HG03196 (cell line): ENCODE data around the gene CS.
"Not testable (repeated sequence)": the region's sequence is repeated elsewhere in the genome, so short reads cannot be mapped to it uniquely, and the experiment has no call there.

Source experiments
- ATAC-seq: cut with Tn5 transposase; IDR thresholded peaks from one replicate; pipeline ENCODE4 v1.9.1; 2021; ENCODE audit not compliant: unreplicated experiment

CS gene

DNA sequence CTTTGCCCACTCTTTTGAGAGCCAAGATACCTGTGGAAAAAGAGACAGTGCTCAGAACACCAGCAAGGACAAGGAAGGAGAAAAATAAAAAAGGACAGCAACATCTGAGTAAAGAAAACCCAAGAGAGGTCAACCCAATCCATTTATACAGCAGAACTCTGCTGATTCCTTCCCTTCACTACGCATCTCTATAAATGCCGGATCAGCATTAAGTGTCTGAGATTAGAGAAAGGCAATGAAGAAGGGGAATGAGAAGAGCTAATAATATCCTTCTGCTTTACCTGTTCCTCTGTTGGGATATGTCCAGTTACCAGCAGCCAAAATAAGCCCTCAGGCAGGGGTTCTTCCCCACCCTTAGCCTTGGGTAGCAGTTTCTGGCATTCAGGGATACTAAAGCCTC, 17.6 kb downstream of the CS start:
- ATAC-seq: no peak

DNA sequence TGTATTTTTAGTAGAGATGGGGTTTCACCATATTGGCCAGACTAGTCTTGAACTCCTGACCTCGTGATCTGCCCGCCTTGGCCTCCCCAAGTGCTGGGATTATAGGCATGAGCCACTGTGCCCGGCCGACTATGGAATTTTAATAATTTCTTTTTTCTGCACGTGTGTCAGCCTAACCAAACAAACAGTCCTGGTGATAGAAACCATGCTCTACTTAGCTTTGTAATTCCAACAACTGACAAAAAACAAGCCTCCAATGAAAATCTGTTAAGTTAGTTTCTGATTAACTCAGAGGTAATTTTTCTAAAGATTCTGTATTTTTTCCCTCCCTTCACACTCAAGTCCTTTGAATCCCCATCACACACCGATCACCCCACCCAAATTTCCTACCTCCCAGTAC, 18.1 kb downstream of the CS start:
- no peak for ATAC-seq

DNA sequence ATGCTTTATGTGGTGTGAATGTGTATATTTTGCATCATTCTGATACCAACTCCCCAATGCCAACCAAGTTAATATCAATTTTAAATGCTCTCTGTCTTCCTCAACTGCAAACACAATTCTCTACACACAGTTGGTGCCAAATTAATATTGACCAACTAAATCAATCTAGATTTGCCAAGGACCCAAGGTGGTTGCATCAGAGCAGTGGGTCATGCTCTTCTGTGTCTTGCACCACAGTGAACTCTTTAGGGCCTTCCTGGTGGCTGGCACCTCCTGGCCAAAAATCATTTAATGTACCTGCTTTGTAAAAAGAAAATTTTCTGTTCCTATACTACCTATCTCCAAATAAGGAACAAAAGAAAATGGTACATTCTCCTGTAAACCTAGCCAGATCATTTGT, 19.3 kb downstream of the CS start:
- ATAC-seq: no peak

DNA sequence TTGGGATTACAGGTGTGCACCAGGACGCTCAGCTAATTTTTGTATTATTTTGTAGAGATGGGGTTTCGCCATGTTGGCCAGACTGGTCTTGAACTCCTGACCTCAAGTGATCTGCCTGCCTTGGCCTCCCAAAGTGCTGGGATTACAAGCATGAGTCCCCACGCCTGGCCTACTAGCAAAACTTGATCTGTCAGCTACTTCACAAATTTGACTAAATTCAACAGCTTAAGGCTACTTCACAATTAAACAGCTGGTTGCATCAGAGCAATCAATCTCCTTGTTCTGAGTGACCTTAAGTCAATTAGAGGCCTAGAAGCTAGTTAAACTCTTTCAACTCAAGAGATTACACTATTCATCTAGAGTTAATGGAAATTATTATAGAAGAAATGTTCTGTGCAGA, 21.2 kb downstream of the CS start:
- ATAC-seq: no peak

DNA sequence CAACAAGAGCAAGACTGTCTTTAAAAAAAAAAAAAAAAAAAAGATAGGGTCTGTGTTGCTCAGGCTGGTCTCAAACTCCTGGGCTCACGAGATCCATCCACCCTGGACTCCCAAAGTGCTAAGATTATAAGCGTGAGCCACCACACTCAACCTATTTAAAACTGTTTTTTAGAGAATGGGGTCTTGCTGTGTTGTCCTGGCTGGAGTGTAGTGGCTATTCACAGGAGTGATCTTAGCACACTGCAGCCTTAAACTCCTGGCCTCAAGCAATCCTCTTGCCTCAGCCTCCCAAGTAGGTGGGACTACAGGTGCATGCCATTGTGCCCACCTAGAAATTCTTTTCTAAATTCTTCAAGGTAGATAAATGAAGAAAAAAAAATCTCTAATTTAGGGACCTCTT, 25.8 kb downstream of the CS start:
- no peak for ATAC-seq

DNA sequence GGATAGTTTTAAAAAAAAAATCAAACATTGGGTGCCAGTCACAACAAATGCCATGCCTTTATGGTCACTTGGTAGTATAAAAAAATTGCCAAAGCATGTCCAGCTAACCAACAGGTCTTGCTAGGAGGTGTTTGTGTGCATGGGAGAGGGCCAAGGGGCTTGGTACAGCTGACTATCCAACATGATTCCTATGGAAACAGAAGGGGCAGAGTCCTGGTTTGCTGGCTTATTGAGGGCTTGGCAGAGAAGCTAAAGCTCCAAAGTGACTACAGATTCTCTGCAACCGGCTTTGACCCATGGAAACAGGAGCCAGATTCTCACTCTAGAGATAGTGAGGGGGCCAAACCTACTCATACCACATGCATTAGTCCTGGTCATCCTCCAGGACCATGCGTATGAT, 27.7 kb downstream of the CS start:
- ATAC-seq: not testable (repeated sequence)

DNA sequence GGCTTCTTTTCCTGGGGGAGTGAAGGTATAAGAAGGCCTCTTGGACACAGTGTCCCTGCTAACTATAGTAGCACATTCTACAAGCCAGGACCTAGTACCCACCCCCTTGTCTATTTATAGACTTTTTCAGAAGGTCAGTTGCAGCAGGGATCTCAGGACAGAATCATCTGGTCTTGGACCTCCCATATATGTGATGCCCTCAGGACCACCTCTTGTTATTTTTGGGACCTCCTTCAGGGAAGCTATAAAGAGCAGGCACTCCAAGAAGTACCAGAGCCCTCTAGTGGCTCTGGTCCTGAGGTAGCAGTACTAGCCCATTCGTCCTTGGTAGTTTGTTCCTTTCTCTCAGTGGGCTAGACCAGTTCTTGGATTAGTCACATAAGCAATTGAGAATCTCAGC, 29.1 kb downstream of the CS start:
- no peak for ATAC-seq

DNA sequence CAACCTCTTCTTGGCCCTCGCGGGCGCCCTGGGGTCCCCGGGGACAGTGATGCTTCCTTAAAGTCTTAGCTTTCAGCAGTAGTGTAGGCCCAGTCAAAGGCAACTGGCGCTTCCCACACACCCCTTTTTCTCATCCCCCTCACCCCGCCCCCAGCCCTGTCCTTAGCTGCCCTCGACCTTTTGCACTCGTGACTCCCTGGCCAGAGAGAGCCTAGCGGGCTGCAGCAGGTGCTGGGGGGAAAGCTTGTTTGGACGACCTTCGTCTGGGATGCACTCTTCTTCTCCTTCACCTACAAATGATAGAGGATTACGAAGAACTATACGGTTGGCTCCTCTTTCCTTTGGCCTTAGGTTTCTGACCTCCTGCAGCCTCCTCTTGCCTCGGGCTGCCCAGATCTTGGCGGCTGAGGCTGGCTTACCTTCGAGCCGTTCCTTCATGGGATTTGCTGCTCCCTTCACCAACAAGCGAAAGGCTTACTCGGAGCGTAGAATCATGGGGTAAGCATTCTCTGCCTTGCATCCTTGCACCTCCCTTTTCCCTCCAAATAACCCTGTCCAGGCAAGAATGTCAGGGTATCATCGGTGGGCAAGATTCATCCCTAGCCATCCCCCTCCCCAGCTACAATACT, 32.6 kb downstream of the CS start:
- peak; percentile 3 for ATAC-seq

DNA sequence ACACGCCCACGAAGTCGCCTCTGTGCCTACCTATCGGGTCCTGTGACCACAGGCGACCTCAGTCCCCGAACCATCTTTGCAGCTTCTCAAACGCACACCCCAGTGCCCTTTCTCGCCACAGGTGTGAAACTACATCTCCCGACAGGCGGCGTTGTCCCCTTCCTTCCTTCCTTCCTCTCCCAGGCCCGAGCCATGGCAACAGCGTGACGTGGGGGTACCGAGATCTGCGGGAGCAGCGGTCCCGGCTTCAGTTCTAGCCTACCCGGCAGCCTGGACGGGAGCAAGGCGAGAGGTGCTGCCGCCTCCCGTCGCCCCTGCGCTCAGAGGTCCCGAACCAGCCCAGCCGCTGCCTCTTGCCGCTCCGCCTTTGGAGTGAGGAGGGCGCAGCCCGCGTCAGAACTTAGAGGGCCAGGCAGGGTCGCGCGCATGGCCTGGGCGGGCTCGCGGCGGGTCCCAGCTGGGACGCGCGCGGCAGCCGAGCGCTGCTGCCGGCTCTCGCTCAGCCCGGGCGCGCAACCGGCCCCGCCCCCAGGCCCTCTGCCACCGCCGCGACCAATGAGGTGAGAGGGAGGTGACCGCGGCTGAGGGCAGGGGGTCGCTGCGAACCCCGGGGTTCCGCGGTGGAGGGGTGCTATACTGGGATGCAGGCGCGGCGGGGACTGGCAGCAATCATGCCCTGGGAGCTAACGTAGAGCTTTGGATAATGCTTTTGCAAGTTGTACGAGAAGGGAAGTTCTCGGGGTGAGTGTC, 33.3 kb downstream of the CS start, which contains the start of gene COQ10A:
COQ10A (plus strand) TSS at position 250 of the 750 bp plus-strand sequence; CDS start at position 427, 177 bp downstream.
- peak; percentile 89 for ATAC-seq

DNA sequence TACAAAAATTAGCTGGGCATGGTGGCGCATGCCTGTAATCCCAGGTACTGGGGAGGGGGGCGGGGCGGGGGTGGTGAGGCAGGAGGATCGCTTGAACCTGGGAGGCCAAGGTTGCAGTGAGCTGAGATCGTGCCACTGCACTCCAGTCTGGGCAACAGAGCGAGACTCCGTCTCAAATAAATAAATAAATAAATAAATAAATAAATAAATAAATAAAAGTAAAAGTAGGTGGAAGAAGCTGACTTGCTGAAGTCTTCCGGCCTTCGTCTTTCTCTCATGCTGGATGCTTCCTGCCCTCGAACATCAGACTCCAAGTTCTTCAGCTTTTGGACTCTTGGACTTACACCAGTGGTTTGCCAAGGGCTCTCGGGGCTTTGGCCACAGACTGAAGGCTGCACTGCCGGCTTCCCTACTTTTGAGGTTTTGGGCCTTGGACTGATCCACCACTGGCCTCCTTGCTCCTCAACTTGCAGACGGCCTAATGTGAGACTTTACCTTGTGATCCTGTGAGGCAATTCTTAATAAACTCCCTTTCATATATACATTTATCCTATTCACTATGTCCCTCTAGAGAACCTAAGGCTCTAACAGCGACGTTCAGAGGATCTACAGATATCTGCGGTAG, 34.0 kb downstream of the CS start:
- ATAC-seq: not testable (repeated sequence)

DNA sequence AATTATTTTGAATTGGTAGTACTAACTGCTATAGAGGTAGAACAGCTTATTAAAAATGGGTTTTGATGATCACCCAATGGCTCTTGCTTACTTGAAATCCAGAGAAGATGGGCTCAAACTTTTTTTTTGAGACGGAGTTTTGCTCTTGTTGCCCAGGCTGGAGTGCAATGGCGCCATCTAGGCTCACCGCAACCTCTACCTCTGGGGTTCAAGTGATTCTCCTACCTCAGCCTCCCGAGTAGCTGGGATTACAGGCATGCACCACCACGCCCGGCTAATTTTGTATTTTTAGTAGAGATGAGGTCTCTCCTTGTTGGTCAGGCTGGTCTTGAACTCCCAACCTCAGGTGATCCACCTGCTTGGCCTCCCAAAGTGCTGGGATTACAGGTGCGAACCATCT, 37.2 kb downstream of the CS start:
- ATAC-seq: not testable (repeated sequence)

DNA sequence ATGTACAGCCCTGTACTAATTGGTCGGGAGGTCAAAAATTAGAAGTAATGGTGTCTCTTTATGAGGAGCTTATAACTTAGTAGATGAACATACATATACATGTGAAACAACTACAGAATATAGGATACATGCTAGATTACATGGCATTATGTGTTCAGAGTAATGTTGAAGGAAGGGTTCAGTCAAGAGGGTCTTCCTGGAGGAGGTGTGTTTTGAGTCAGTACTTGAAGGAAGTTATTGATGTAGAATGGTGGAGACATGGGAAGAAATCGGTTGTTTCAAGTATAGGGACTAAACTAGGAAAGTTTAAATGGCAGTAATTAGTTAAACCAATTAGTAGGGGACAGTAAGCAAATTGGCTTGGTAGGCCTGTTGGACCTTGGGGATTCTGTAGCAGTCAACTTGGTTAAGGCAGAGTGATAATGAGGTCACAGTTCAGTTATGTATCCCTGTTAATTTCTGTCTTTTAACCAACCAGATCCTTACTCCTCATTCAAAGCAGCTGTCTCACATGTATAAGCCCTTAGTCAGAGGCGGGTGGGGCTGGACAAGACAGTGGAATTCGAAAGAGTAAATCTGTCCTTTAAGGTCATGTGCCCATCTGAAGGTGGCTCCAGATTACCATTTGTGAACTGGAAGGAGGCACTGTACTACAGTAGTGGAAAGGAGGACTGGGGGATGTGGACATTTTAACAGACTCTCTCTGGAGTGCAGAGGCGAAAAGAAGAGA, 38.5 kb downstream of the CS start:
- no peak for ATAC-seq

DNA sequence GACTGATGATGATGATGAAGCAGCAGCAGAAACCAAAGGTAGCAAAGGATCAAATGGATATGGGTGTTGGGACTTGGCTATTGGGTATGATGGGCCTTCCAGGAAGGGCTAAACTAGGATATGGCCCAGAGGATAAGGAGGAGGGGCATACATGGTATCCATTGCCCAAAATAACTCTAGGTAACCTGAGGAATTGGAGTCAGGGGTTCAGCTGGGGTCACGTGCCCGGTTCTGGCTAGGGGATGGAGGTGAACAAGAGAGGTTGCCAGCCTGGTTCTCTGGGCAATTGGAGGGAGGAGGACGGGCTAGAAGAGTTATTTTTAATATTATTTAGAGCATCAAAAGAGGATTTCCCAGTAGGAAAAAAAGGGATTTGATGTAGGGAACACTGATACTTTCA, 39.2 kb downstream of the CS start:
- ATAC-seq: no peak

DNA sequence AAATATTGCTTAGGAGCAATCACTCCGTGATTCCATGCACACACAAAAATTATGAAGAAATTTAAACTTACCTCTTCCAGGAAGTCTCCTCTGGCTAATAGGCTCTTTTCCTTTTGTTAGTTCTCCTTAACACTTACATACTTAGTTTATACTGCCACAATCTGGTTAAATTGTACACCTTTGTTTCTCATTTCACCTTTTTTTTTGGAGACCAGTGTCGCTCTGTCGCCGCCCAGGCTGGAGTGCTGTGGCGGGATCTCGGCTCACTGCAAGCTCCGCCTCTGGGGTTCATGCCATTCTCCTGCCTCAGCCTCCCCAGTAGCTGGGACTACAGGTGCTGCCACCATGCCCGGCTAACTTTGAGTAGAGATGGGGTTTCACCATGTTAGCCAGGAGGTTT, 39.8 kb downstream of the CS start:
- ATAC-seq: no peak

DNA sequence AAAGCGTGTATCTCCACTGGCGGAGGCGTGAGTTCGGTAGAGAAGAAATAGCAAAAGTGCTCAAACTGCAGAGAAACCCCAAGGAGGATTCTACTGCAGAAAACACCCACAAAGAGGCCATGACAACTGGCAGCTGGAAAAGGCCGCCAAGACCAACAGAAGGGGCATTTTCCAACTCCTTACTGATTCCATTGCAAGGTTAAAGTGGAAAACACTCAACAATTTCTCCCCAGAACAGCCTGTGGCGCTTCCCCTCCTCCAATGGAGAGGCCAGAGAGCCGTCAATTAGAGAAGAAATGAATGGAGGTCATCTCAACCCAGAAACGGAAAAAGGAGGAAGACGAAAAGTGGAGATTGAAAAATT, 41.3 kb downstream of the CS start:
- ATAC-seq: no peak

DNA sequence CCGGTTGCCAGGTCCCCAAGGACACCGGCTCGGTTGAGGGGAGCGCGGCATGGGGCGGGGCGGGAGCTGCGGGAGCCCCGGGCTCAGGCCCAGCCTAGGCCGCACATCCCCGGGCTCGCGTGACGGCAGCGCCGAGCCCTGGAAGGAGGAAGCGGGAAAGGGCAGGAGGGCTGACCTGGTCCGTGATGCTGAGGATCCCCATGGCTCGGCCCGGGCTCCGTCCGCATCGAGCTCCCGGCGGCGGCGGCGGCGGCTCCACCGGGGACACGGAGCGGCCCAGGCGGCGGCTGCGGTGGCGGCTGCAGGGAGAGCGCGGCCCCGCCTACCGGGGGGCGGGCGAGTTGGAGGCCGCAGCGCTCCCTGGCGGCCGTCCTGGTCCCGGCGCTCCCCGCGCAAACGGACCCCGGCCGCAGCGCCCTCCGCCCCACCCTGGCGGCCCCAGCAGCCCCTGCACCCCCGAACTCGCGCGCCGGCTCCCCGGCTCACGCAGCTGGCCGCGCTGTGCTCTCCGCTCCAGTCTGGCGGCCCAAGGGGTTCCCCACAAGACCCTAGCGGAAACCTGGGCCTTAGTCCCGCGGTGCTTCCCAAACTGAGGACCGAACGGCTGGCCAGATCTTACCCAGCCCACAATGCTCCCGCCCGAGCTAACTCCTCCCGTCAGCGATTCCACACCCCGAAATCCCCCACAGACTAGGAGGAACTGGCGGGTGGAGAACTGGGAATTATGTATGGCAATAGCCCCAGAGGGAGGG, 41.9 kb downstream of the CS start, which contains the start of gene ANKRD52:
ANKRD52 (minus strand) TSS at position 317 of the 752 bp plus-strand sequence; CDS start at position 202, 115 bp downstream.
- peak; percentile 81 for ATAC-seq

DNA sequence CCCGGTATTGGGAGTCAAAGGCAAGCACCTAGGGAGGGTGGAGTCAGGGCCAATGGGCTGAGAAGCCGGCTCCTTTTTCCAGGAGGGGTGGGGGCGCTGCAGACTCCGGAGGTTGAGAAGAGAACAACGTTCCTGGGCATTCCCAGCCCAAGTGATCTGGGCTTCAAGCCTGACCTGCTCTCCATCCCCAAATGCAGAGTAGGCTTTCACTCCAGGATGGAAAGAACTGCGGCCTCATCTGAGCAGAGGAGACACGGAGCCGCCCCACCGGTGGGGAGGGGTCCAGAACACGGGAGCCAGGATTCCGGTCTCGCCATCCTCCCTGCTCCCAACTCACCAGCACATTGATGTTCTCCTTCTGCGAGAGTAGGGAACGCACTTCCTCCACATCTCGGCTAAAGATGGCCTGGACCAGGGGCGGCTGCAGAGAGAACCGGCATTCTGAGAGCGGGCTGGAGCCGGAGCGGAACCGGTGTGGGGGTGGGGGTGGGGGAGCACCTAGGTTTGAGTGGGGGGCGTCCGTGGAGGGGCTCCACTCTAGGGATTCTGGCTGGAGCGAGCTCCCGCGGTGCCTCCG, 42.6 kb downstream of the CS start:
- ATAC-seq: no peak

DNA sequence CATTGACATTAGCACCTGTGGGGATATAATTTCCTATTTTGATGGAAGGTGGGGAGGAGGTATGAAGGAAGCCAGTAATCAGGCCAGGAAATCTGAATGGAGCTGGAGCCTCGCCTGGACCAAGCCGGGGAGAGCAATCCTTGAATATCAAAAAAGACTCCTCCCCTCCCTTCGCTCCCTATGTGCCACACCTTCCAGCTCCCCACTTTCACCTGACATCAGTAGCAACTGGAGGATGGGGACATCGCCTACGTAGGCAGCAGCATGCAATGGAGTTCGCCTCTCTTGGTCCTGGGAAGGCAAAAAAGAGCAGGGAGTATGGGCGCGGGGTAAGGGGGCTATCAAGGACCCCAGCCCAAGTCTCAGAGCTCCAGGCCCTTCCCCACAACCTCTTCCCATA, 43.1 kb downstream of the CS start:
- ATAC-seq: no peak

DNA sequence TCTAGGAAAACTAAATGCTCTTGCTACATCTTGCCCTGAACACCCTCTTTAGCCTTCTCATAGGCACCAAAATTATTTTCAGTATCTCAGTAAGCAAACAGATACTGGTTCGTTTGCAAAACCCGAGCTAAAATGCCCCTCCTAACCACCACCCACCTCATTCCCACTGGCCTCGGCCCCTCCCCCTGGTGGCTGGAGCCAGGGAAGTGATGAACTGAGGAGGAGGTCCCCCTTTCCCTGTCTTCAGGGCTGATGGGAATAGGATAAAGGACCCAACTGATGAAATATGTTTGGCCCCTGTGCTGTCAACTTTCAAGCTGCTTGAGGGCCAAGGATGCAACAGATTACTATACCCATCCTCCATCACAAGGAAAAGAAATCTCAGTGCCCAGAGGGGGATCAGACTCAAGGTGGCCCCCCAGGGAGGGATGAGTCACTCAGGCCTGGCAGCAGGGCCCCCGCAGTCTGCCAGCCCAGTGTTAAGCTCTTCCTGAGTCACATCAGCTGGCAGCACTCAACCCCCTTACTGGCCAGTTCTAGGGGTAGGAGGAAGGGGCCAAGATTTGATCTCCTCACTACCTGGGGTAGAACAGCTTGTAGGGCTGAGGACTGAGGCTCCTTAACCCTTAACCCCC, 43.7 kb downstream of the CS start:
- ATAC-seq: no peak

DNA sequence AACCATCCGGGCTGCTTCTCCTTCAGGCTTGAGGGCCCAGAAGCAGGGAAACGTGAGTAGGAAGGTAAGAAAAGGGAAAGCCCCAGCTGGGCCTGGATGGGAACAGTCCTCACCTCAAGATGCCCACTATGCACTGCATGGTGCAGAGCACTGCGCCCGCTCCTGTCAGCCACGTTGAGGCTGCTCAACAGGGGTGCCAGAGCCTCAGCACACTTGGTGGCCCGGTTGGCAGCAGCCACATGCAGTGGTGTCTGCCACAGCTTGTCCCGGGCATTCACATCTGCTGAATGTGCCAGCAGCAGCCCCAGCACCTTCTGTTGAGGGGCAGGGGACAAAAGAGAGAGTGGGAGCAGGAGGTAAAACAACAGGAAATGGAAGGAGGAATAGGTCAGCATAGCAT, 44.5 kb downstream of the CS start:
- no peak for ATAC-seq
